HepG2 (cell line): Measurements from ENCODE around the gene CCDC30. TPM values are rescaled to one million over a fixed set of nuclear protein-coding genes. Genes with fewer than 3 reads are reported as not detected.

Source experiments
- CREM ChIP-seq, 2 experiments: sonication (generic) in 1 of 2; formaldehyde crosslinking in 1 of 2; IDR thresholded peaks; 2 replicates each; pipeline versions ENCODE4 v1.4.0 to v1.6.1; 2016 to 2020; ENCODE audit warnings: antibody characterized with exemption in 1 of 2, mild to moderate bottlenecking in 1 of 2, missing genetic modification reagents in 1 of 2
- HNRNPK ChIP-seq: fragments of 200-400 bp; formaldehyde crosslinking; IDR thresholded peaks from 2 replicates; pipeline ENCODE4 v1.6.1; 2018; ENCODE audit warnings: low read length, low read depth, moderate library complexity, mild to moderate bottlenecking; ENCODE audit not compliant: poor library complexity, severe bottlenecking
- KDM5B ChIP-seq: sonication (generic); formaldehyde crosslinking; IDR thresholded peaks from 2 replicates; pipeline ENCODE4 v1.4.0; 2020; ENCODE audit warnings: missing genetic modification reagents, mild to moderate bottlenecking, borderline replicate concordance
- MAFG ChIP-seq: sonication (generic); formaldehyde crosslinking; IDR thresholded peaks from 2 replicates; pipeline ENCODE4 v1.5.1; 2020; ENCODE audit warnings: mild to moderate bottlenecking, missing genetic modification reagents
- NKX3-1 ChIP-seq: sonication (generic); formaldehyde crosslinking; IDR thresholded peaks from 2 replicates; pipeline ENCODE4 v1.5.0; 2020; ENCODE audit warnings: missing genetic modification reagents
- NR2F1 ChIP-seq, 2 experiments: fragments of 450-650 bp in 1 of 2; formaldehyde crosslinking in 1 of 2; IDR thresholded peaks; 2 replicates each; pipeline versions ENCODE4 v1.5.0 to v1.6.1; 2016 to 2020; ENCODE audit warnings: mild to moderate bottlenecking in 1 of 2, missing compliant biosample characterization in 1 of 2, missing genetic modification reagents in 1 of 2, moderate library complexity in 1 of 2
- PBX3 ChIP-seq: sonication (generic); formaldehyde crosslinking; IDR thresholded peaks from 2 replicates; pipeline ENCODE4 v1.8.1; 2023; ENCODE audit warnings: missing genetic modification reagents, inconsistent platforms, borderline replicate concordance
- PHB2 ChIP-seq: fragments of 450-650 bp; IDR thresholded peaks from 2 replicates; pipeline ENCODE4 v1.6.1; 2018; ENCODE audit not compliant: partially characterized antibody
- RBM22 ChIP-seq: fragments of 200-400 bp; formaldehyde crosslinking; optimal IDR thresholded peaks from 2 replicates; pipeline ENCODE3; 2017; ENCODE audit warnings: mild to moderate bottlenecking, low read length, moderate library complexity
- REST ChIP-seq, 2 experiments: IDR thresholded peaks; 2 replicates each; pipeline ENCODE4 v1.6.1; 2011 to 2012; ENCODE audit warnings: low read length in 2 of 2, borderline replicate concordance in 1 of 2, low read depth in 1 of 2, mild to moderate bottlenecking in 1 of 2, moderate library complexity in 1 of 2
- SSRP1 ChIP-seq: IDR thresholded peaks from 2 replicates; pipeline ENCODE4 v1.6.1; 2016; ENCODE audit warnings: control low read depth
- ZIK1 ChIP-seq: sonication (generic); formaldehyde crosslinking; IDR thresholded peaks from 2 replicates; pipeline ENCODE4 v1.5.0; 2020; ENCODE audit warnings: mild to moderate bottlenecking, low read depth, missing genetic modification reagents, borderline replicate concordance
- ZNF766 ChIP-seq: sonication (generic); formaldehyde crosslinking; IDR thresholded peaks from 2 replicates; pipeline ENCODE4 v1.5.0; 2020; ENCODE audit warnings: missing genetic modification reagents, borderline replicate concordance
- polyA plus RNA-seq, 8 experiments: library from polyadenylated mRNA; depleted of rRNA in 3 of 8; stranded (reverse) in 7 of 8; unstranded in 1 of 8; fragments of >200 nt; fragmentation: Illumina TruSeq in 4 of 8; extraction: Trizol in 4 of 8; gene quantifications; 2 replicates each; pipeline versions ENCODE4 v1.2.1 to v1.2.3, GENCODE V29; 2011 to 2016; ENCODE audit warnings: low read depth in 4 of 8, missing spikeins in 1 of 8, mixed read lengths in 1 of 8; ENCODE audit not compliant: insufficient read depth in 1 of 8
- total RNA-seq, 5 experiments: library from RNA; depleted of rRNA; stranded (reverse); fragments of >200 nt; fragmentation: Illumina TruSeq; extraction: Trizol; gene quantifications; 2 replicates each; pipeline ENCODE4 v1.2.3, GENCODE V29; 2016; ENCODE audit warnings: low read depth in 1 of 5
- TF ChIP-seq, protein P1 (sequence below): sonication (generic); formaldehyde crosslinking; IDR thresholded peaks from 2 replicates; pipeline ENCODE4 v1.4.0; 2020; ENCODE audit warnings: missing genetic modification reagents, borderline replicate concordance
- TF ChIP-seq, protein P2 (sequence below): sonication (generic); formaldehyde crosslinking; IDR thresholded peaks from 2 replicates; pipeline ENCODE4 v1.8.1; 2022; ENCODE audit warnings: low read depth, mild to moderate bottlenecking, missing genetic modification reagents

The CCDC30 gene
- total and polyA plus RNA-seq, 2 of the 13 experiments (the other 11 are each of a cell fraction or from before 2014, with no cell fraction given), result 0.25 to 0.77 TPM

DNA sequence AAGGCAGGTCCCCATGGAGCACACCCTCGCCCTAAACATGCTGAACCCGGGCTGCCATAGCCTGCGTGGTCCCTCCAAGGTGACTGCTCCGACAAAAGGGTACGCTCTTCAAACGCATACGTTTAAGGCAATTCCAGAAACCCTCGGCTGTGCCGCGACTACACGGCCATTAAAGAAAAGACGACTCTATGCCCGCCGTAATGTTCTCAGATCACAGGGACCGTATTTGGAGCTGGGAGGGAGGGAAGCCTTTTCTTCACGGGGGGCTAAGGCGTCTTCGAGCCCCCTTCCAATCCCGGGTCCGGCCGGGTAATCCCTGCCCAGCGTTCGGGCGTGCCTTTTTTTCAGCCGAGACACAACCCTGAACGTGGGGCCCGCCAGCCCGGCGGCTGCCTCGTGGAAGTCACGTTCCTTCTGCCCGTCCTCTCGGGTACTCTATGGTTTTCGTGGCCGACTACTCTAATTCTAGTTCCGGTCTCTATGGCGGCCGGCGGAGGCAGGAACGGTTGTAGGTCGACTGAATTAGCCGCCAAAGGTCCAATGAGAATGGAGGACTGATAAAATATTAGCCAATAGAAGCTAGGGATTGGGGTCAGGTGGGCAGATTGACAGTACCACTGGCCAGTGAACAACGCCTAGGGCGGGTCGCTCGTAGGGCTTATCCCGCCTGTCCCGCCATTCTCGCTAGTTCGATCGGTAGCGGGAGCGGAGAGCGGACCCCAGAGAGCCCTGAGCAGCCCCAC, 218.8 kb downstream of the CCDC30 start, which contains the start of gene YBX1 (continued):
- TF ChIP-seq, protein P1, sequence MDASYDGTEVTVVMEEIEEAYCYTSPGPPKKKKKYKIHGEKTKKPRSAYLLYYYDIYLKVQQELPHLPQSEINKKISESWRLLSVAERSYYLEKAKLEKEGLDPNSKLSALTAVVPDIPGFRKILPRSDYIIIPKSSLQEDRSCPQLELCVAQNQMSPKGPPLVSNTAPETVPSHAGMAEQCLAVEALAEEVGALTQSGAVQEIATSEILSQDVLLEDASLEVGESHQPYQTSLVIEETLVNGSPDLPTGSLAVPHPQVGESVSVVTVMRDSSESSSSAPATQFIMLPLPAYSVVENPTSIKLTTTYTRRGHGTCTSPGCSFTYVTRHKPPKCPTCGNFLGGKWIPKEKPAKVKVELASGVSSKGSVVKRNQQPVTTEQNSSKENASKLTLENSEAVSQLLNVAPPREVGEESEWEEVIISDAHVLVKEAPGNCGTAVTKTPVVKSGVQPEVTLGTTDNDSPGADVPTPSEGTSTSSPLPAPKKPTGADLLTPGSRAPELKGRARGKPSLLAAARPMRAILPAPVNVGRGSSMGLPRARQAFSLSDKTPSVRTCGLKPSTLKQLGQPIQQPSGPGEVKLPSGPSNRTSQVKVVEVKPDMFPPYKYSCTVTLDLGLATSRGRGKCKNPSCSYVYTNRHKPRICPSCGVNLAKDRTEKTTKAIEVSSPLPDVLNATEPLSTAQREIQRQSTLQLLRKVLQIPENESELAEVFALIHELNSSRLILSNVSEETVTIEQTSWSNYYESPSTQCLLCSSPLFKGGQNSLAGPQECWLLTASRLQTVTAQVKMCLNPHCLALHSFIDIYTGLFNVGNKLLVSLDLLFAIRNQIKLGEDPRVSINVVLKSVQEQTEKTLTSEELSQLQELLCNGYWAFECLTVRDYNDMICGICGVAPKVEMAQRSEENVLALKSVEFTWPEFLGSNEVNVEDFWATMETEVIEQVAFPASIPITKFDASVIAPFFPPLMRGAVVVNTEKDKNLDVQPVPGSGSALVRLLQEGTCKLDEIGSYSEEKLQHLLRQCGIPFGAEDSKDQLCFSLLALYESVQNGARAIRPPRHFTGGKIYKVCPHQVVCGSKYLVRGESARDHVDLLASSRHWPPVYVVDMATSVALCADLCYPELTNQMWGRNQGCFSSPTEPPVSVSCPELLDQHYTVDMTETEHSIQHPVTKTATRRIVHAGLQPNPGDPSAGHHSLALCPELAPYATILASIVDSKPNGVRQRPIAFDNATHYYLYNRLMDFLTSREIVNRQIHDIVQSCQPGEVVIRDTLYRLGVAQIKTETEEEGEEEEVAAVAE (CRISPR knock-in tag), result peak; percentile 74; the same call in 1 of the 2 replicates
- 0 out of 2 replicates have a peak, but pooled peaks have one; percentile 38 for TF ChIP-seq ZIK1
- TF ChIP-seq HNRNPK, result peak; percentile 2
- TF ChIP-seq PHB2, result no peak
- peak; percentile 80 for TF ChIP-seq KDM5B (CRISPR knock-in tag)
- no peak for TF ChIP-seq MAFG (CRISPR knock-in tag)
- peak in 1 of 2 experiments; percentile 60; a peak in 2 of 4 replicates for TF ChIP-seq REST (IDR thresholded peaks at IDR 0.05; ENCODE audit: borderline replicate concordance in 1 of 2, low read depth in 1 of 2, low read length in 2 of 2)
- TF ChIP-seq ZNF766 (CRISPR knock-in tag), result peak; percentile 56; the same call in 1 of the 2 replicates
- TF ChIP-seq SSRP1 (CRISPR knock-in tag), result no peak
- peak; percentile 16 for TF ChIP-seq RBM22
- peak; percentile 70; the same call in 1 of the 2 replicates for TF ChIP-seq NKX3-1 (CRISPR knock-in tag)
- TF ChIP-seq CREM (IDR thresholded peaks at IDR 0.05), result peak; percentile 69; the same call in 1 of the 2 replicates
- TF ChIP-seq CREM (CRISPR knock-in tag; IDR thresholded peaks at IDR 0.05), result no peak
- TF ChIP-seq NR2F1 (CRISPR knock-in tag; IDR thresholded peaks at IDR 0.05), result no peak
- TF ChIP-seq, protein P2, sequence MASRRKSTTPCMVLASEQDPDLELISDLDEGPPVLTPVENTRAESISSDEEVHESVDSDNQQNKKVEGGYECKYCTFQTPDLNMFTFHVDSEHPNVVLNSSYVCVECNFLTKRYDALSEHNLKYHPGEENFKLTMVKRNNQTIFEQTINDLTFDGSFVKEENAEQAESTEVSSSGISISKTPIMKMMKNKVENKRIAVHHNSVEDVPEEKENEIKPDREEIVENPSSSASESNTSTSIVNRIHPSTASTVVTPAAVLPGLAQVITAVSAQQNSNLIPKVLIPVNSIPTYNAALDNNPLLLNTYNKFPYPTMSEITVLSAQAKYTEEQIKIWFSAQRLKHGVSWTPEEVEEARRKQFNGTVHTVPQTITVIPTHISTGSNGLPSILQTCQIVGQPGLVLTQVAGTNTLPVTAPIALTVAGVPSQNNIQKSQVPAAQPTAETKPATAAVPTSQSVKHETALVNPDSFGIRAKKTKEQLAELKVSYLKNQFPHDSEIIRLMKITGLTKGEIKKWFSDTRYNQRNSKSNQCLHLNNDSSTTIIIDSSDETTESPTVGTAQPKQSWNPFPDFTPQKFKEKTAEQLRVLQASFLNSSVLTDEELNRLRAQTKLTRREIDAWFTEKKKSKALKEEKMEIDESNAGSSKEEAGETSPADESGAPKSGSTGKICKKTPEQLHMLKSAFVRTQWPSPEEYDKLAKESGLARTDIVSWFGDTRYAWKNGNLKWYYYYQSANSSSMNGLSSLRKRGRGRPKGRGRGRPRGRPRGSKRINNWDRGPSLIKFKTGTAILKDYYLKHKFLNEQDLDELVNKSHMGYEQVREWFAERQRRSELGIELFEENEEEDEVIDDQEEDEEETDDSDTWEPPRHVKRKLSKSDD (CRISPR knock-in tag), result 0 out of 2 replicates have a peak, but pooled peaks have one; percentile 8
- TF ChIP-seq PBX3, result no peak
